Activated effector memory CD4-positive, alpha-beta T cell treated with Interleukin-2 at 50 U/mL for 16 hours (primary cell): ENCODE measurements around the gene RPIA.
"Not testable (repeated sequence)": the region's sequence is repeated elsewhere in the genome, so short reads cannot be mapped to it uniquely, and the experiment has no call there.

Experiments
- DNase-seq: peaks from one replicate; pipeline ENCODE4 v3.0.0-alpha.2; 2020

RPIA gene

DNA sequence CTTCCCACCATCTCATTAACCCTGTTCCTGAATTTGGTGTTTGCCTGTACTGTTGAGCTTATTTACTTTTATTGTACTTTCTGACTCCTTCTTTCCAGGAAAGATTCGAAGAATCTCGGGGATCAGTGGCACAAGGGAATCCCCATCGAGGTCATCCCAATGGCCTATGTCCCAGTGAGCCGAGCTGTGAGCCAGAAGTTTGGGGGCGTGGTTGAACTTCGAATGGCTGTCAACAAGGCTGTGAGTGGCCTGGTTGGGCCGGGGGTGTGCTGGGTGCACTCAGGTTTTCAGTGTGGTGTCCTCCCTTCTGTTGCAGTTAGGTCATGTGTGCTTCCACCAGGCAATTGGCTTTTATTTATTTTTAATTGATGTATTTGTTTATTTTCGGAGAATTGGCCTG lies 45.0 kb downstream of the RPIA start:
- DNase-seq, result no peak

DNA sequence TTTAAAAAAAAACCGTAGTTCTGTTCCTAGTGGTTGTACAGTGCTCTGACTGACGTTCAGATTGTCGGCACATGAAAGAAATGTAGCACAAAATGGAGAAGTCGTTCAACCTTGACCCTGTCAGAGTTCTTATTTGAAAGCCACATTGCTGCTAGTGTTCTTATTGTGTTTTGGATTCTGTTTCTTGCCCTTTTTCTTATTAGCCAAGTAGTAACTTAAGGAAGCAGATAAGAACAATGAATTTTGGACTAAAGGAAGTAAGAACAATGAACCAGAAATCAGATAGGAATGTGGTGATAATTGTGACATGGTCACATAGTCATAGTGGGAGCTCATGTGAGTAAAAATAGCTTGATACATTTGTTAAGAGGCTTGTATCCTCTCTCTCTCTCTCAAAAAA lies 45.9 kb downstream of the RPIA start:
- DNase-seq, result no peak

DNA sequence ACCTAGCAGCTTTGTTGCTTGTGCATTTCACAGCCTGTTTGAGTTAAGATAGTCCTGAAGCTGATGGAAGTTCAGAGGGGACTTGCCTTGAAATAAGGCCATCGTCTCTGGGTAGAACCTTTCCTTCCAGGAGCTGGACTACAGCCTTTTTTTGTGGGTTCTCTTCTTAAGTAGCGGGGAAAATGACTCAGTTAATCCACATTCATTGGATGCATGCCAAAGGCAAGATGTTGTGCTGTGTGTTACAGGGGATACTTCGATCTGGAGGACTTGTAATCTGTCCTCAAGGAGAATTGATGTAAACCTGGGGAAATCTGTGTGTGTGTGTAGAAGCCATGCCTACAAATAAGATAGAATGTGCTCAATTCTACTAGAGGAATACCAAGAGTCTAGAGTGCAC lies 46.8 kb downstream of the RPIA start:
- no peak for DNase-seq

DNA sequence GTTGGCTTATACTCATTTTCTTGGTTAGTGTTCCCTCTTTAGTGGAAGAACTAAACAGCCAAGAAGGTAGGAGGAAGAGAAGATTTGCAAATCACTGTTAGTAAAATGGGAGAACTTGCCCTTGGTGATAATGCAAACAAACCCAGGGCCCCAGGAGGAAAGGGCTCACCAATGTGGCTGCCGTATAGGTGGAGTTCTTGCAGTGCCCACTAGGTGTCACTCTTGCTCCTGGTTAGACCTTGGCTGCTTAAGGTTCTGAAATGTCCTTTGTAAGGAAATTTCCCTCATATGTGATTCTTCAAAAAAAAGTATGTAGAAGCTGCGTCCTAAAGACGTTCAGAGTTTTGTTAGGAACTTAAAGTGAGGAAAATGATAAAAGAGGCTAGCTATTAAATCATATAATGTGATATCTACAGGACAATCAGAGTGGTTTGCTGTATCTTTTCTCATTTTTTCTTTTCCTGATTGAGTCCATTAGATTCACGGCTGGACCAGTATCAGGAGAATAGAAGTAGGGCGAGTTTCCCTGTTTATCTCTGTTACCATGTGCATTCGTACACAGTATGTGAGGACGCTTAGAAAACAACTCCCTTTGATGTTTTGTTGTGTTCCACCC lies 48.6 kb downstream of the RPIA start:
- peak; percentile 50 for DNase-seq

DNA sequence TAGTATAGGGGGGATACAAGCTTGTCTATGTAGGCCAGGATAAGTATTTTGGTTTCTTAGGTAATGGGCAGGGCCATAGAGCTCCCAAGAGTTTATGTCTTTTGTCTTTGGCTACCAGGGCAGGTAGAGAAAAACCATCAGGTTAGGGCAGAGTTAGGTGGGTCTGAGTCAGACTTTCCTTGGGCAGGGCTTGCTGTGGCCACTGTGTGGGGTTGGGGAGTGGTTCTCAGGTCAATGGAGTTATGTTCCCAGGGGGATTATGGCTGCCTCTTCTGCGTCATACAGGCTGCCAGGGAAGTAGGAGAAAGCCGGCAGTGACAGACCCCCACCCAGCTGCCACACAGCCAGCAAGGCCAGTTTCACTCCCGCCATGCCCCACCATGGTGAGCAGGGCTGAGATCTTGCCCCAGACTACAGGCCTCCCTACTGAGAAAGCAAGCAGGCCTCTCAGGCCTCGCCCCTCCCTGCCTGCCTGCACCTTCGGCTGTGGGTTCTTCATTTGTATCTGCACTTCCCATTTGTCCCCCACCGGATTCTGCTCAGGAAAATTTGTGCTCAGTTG lies 55.5 kb downstream of the RPIA start:
- no peak for DNase-seq

DNA sequence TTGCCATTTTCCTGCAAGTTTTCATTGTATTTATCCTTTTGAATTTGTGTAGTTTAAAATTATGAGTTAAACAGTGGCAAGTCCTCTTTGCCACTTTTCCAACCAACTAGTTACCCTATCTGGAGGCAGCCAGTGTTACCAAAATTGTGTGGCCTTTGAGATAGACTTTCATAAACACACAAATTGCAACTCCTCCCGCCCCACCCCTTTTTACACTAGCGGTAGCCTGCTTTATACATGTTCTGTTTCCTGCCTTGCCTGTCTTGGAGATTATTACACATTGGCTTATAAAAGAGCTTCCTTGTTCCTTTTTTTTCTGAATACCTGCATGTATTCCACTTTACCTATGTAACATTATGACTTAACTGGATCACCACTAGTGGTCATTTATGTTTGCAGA lies 56.5 kb downstream of the RPIA start:
- no peak for DNase-seq

DNA sequence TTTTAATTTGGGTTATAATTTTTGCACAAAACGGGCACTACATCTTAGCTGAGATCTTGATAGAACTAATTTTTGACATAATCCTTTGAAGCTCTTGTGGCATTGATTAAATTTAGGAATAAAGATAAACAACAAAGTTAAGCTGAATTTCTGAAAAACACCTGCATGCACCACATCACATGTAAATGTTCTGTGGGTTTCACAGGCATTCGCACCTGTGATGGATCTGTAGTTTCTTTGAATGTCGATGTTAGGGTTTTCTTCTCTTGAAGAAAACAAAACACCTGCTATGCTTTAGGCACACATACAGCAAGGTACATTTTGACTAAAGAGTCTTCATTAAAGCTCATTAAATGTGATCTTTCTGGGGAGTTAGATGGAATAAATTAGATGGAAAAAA lies 60.3 kb downstream of the RPIA start:
- DNase-seq, result no peak

DNA sequence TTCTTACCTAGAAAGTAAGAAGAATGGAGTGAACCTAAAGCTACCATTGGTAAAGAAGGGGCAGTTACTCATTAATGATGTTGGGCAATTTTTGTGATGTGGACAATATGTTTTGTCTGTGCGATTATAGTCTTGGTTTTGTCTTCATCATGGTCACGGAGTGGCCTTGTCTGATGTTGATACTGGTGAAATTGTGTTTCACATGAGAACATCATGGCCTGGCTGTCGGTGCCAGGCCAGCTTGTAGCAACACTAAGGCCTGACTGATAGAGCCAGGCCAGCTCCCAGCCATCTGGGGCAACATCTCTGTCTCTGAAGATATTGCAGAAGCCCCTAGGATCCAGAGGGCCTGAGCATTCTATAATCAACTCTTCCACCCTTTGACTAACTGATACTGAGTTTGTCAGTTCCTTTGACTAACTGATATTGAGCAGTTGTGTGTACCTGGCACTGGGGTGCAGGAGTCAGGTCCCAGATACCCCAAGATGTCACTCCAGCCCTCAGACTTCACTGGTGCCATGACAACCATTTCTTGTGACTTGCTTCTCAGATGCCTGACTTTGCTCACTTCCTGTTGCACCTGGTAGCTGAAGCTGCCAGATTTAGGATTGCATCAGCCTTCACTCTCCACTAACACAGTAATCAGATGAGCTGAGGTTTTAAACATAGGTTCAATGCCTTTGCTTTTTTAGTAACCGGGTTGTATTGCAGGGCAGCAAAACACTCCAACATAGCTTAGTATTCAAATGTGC lies 62.5 kb downstream of the RPIA start:
- DNase-seq, result no peak

DNA sequence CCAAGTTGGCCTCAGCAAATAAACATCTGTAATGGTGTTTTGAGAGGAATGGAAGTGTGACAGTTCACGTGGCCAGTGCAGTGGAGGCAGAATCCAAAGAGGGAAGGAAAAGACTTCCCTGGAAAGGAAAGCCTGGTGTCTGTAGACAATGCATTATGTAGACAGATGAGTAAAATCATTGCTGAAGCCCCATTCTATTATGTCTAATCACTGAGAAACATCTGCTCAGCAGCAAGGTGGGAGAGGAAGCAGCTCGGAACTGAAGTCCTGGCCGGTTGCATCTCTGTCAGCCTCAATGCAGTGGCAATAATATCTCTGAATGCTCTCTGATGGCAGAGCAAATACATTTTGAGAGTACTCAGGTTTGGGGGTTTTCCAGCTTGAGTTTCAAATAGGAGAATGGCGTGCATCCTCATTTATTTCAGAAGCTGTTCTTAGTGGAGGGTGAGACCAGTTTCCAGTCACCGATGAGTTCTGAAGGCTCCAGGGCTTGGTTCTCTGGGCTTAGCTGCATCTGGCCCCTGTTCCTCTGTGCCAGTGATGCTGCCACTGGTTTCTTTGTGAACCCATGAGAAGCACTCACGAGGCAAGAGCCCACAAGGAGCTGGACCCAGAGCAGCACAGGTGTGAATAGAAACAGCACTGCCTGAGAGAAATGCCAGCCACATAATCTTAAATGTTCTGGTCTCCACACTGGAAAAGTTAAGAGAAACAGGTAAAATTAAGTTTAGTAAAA lies 63.3 kb downstream of the RPIA start:
- DNase-seq, result no peak

DNA sequence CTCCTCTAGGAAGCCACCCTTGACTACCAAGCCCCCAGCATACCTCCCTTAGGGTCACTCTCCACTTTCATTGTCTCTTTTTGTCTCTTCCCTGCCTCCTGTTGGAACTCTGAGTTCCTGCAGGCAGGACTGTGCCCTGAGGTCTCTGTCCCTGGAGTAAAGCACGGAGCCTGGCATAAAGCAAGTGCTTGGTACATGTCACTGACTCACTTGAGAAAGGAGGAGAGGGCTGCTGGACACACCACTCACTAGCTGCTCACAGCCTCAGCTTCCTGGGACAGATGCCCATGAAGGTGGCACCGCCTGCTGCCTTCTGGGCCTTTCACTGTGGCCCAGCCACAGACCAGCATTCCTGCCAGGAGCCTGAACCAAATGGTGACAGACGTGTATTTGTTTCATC lies 64.4 kb downstream of the RPIA start:
- no peak for DNase-seq

DNA sequence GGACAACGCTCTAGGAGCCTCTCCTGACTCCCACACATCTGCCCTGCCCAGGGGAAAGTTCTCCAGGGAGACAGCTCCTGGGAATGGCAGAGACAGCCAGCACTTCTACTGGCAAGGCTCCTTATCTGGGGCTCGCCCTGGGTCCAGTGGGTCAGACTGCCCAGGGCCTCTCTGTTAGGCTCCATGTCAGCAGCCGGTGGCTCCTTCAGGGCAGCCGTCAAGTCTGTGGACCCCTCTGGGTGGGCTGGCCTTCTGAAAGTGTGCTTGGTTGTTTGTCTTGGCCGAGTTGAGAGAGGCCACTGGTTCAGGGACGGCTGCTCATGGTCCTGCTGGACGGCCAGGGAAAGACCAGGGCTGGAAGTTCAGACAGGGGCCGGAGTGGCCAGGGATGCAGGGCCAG lies 65.6 kb downstream of the RPIA start:
- DNase-seq, result no peak

DNA sequence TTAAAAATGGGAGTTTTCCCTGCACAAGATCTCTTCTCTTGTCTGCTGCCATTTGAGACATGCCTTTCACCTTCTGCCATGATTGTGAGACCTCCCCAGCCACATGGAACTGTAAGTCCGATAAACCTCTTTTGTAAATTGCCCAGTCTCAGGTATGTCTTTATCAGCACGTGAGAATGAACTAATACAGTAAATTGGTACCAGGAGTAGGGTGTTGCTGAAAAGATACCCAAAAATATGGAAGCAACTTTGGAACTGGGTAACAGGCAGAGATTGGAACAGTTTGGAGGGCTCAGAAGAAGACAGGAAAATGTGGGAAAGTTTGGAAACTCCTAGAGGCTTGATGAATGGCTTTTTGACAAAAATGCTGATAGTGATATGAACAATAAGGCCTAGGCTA lies 67.2 kb downstream of the RPIA start:
- not testable (repeated sequence) for DNase-seq

DNA sequence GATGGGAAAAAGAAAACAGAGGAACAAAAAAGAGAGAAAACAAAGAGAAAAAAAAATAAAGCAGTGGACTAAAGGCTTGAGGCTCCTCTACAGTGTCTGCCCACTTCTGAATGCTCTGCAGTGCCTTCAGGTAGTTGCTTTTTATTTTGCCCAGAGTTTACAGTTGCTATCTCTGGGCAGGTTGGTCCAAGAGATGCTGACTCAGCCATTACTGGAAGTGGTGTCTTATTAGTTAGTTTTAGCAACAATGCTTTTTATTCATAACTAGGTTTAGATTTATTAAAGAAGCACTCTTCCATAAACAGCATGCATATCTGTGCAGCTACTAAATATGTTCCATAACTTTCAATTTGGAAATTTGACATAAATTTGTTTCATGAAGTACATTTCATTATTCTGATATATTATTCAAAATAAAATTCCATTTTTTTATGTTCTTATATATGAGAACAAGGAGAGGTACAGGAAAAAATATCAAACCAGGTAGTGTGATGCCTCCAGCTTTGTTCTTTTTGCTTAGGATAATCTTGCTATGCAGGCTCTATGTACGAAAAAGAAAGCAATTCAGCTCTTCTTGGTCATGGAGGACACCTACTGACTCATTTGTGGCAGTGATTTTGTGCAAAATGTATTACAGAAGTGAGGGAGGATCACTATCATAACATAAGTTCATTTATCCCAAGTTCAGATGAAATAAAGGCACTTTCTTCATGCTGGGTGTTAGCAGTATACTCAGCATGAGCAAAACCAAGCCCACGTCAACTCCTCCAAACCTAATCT lies 69.5 kb downstream of the RPIA start:
- no peak for DNase-seq

DNA sequence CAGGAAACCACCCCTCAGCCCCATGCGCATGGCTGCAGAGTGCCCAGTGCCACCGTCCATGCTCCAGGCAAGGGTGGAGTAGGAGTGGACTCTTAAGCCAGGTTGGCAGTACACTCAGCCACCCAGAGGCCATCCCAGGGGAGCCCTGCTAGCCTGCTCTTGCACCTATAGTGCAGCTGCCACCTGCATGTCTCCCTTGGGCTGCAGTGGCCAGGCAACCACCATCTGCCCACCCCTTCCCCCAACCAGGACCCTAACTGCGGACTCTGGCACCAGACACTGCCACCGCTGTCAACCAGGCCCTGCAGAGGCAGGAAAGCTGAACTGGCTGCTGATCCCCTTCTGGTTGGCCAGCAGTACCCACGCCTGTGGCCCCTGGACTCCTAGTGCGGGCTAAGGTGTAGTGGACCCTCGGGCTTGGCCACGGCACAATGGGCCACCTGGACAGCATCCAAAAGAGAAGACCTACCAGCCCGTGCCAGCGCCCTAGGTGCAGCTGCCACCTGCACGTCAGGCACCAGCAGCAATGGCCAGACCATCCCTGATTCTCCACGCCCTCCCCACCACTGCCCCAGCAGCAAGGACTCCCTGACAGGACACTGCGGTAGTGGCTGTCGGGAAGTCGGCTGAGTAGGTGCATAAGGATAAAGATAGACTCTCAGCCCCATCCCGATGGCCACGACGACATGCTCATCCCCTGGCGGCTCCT lies 72.8 kb downstream of the RPIA start:
- no peak for DNase-seq

DNA sequence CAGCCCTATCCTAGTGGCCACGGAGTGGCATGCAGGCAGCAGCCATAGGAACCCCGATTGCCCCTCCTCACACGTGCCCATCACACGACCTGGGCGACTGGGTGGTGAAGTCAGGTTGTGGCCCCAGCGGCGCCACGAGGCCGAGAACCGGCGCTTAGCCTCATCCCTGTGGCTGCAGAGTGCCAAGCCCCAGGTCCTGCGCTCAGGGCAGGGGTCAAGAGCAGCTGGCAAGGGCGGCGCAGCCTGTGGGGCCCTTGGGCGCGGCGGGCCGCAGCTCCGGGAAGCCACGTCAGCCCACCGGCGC lies 73.3 kb downstream of the RPIA start:
- no peak for DNase-seq

DNA sequence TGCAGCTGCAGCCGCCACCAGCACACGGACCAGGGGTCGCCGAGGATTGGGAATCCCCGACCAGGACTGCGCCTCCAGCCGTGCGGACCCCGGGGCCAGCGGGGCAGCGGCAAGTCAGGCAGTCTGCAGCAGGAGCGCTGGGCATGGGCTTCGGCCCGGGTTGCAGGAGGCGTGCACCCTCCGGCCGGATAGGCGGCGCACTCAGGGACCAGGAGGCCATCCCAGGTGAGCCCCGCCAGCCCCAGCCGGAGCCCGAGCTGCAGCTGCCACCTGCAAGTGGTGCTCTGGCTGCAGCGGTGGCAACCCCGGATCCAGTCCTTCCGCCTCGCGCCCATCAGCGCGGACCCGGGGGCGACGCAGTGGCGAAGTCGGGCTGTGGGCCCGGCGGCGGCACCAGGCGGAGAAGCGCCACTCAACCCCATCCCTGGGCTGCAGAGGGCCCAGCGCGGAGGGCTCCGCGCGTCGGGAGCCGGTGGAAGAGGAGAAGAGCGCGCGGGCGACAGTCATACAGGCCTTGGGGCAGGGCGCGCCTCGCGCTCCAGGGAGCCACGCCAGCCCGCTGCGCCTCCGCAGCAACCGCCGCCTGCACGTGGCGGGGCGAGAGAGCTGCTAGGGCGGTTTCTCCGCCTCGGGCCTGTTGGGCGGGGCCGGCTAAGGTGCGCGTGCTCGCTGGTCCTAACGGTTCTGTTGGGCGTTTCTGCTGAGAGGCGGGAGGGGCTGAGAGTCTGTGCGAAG lies 73.8 kb downstream of the RPIA start:
- DNase-seq, result no peak

DNA sequence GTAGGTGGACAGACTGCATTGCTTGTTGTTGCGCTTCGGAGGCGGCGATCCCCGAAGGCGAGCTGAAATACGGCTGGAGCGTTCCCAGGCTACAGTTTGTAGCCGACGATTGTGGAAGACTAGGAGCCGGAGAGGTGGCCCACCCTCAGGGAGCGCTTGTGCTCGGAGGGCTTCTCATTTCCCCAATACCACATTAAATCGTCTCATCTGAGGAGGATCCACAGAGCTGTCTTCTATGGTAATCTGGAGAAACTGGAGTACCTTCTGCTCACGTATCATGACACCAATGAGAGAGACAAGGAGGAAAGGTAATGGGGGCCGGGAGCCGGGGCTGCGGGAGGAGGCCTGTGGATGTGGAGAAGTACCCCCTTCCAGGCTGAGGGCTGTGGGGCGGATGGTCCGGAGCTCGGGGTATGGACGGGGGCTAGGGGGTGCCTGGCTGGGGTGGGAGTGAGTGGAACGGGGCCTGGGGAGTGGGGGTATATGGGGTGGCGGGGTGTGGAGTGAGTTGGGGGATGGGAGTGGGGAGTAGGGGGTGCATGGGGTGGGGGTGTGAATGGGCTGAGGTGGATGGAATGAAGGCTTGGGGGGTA lies 74.5 kb downstream of the RPIA start:
- DNase-seq, result not testable (repeated sequence)

DNA sequence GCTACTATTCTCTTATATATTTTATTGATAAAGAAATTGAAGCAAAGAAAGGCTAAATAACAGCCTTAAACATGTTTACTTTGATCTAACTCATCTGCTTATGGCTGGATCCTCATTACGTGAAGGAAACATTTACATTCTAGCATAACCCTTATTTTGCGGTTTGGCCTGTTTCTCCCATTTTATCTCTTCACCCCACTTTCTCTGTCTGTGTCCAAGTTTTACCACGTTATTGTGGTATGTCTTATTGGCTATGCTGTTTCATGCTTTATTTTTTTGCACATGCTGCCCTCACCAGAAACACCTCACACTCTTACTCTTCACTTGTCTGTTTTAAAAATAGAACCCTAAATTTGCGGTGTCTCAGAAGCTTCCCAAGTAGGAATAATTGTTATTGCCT lies 78.5 kb downstream of the RPIA start:
- DNase-seq, result no peak

DNA sequence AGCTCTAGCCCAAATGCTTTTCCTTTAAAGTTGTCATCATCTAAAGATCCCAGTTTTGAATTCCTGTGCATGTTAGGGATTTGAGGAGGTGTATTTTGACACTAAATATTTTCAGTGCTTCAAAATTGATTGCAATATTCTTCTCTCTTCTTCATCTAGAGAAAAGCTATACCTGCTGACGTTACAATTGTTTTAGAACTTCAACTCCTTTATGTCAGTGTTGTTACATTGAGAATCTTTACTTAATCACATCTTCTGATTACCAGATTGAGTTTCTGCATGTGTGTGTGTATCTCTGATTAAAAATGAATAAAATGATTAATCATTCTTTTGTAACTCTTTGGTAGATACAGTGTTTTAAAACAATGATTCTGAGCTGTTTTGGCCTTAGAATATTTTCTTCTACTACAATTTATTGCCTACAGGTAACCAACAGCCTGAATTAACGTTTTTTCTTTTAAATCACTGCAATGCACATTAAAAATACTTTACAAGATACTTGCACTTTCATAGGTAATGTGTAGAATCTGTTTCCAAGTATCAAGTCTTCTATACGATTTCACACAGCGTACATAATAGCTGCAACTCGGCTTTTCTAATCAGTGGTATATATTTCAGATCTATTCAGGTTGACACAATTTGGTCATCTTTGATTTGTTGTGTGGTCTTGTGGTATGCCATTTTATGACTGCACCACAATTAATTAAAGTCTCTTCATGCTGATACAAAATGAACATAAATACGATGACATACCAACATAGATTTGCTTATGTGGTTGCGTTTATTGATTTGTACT lies 82.0 kb downstream of the RPIA start:
- not testable (repeated sequence) for DNase-seq

DNA sequence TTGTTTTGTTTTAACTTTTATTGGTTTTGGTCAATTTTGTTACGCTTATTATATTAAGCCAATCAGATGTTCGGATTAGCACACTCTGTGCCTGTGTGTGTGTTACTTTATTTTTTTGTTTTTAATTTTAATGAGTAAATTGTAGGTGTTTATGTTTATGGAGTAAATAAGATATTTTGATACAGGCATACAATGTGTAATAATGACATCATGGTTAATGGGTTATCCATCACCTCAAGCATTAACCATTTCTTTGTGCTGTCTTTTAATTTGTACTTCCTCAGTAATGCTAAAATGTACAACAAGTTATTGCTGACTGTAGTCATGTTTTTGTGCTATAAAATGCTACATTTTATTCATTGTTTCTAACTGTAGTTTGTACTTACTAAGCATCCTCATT lies 97.7 kb downstream of the RPIA start:
- not testable (repeated sequence) for DNase-seq

DNA sequence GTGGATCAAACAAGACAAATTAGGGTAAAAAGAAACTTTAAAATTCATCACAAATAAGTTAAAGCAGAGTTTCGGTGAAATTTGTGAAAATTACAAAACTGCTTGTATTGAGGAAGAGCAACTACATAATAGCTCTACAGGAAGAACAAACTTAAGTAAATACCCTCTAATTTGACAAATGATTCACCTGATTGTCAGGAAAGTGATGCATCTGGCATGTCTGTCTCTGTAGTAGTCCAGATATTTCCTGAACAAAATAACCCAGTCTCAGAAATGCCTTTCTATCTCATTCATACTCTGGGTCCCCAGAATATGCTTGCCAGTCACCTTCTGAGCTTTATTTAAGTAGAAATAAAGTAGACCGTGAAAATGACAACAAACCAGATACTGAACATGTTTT lies 104.5 kb downstream of the RPIA start:
- DNase-seq, result not testable (repeated sequence)
